GM20431 (cell line): ENCODE measurements around the gene PCDHGC3.
"Not testable (repeated sequence)": the region's sequence is repeated elsewhere in the genome, so short reads cannot be mapped to it uniquely, and the experiment has no call there.

Experiments used
- in situ Hi-C: fragments of 300-500 bp; cut with MseI, MboI; formaldehyde crosslinking; loops from one replicate; pipeline ENCODE4 v1.15.0; 2020; ENCODE audit warnings: low sequenced_read_pairs; ENCODE audit not compliant: unreplicated experiment

Gene PCDHGC3

DNA sequence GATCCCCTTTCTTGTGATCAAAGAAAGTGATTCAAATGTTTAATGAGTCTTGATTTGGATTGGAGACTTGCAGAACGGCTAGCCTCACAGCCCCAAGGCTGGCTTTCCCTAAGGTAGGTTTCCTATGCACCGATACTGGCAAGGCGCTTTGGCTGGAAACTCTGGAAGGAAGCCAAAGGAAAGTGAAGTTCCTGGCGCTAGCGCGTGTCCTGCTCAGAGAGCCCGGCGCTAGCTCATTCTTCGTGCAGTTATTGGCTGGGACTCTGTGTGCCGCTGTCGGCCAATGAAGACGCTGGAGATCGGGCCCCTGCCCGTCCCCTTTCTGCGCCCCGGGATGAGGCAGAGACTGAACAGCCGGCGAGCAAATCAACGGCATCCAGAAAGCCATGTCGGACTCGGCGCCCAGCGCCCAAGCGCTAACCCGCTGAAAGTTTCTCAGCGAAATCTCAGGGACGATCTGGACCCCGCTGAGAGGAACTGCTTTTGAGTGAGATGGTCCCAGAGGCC is at the start of gene PCDHGC3:
Gene PCDHGC3 (plus strand): TSS at position 342 of the 507 bp plus-strand sequence. CDS start 151 bp downstream, at position 493.
- in situ Hi-C loops: no loop called here

GRCh38 chr5:141427783-141428426 is 47.9 kb upstream of the PCDHGC3 start:
- in situ Hi-C loops: loop anchor here (10.0 kb wide), 1 partner anchor 117 kb away; no protein-coding TSS in a partner anchor

DNA sequence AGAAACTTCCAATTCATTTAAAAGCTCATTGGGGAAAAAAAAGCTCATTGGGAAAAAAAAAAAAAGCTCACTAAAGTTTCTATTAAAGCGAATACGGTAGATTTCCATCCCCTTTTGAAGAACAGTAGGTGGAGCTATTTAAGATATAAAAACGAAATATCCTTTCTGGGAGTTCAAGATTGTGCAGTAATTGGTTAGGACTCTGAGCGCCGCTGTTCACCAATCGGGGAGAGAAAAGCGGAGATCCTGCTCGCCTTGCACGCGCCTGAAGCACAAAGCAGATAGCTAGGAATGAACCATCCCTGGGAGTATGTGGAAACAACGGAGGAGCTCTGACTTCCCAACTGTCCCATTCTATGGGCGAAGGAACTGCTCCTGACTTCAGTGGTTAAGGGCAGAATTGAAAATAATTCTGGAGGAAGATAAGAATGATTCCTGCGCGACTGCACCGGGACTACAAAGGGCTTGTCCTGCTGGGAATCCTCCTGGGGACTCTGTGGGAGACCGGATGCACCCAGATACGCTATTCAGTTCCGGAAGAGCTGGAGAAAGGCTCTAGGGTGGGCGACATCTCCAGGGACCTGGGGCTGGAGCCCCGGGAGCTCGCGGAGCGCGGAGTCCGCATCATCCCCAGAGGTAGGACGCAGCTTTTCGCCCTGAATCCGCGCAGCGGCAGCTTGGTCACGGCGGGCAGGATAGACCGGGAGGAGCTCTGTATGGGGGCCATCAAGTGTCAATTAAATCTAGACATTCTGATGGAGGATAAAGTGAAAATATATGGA is 45.2 kb upstream of the PCDHGC3 start, which contains the start of gene PCDHGA12:
Gene PCDHGA12 (plus strand): TSS at position 176 of the 782 bp plus-strand sequence. CDS start 253 bp downstream, at position 429.
- in situ Hi-C loops: no loop called here

DNA sequence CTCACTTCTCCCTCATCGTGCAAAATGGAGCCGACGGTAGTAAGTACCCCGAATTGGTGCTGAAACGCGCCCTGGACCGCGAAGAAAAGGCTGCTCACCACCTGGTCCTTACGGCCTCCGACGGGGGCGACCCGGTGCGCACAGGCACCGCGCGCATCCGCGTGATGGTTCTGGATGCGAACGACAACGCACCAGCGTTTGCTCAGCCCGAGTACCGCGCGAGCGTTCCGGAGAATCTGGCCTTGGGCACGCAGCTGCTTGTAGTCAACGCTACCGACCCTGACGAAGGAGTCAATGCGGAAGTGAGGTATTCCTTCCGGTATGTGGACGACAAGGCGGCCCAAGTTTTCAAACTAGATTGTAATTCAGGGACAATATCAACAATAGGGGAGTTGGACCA is 44.5 kb upstream of the PCDHGC3 start:
- in situ Hi-C loops: no loop called here

DNA sequence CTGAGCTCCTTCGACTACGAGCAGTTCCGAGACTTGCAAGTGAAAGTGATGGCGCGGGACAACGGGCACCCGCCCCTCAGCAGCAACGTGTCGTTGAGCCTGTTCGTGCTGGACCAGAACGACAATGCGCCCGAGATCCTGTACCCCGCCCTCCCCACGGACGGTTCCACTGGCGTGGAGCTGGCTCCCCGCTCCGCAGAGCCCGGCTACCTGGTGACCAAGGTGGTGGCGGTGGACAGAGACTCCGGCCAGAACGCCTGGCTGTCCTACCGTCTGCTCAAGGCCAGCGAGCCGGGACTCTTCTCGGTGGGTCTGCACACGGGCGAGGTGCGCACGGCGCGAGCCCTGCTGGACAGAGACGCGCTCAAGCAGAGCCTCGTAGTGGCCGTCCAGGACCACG is 43.5 kb upstream of the PCDHGC3 start:
- in situ Hi-C loops: not testable (repeated sequence)

GRCh38 chr5:141432726-141433125 is 43.0 kb upstream of the PCDHGC3 start:
- in situ Hi-C loops: not testable (repeated sequence)

- in situ Hi-C loops: no loop called here
Measured at GRCh38 chr5:141434006-141434405, 41.8 kb upstream of the PCDHGC3 start.

- in situ Hi-C loops: no loop called here
Measured at GRCh38 chr5:141437221-141437620, 38.5 kb upstream of the PCDHGC3 start.

GRCh38 chr5:141439411-141440141 is 36.2 kb upstream of the PCDHGC3 start:
- in situ Hi-C loops: no loop called here

DNA sequence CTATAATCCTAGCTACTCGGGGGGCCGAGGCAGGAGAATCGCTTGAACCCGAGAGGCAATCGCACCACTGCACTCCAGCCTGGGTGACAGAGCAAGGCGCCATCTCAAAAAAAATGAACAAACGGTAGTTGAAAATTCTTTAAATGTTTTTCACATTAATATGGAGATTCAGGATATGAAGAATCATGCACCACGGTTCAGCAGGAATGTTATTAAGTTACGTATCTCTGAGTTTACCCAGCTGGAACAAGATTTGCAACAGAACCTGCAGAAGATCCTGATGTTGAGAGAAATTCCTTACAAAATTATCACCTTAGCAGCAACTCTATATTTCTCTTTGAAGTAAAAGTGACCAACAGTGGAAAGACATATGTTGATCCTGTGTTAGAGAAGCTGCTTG is 35.4 kb upstream of the PCDHGC3 start:
- in situ Hi-C loops: no loop called here

- in situ Hi-C loops: no loop called here
Measured at GRCh38 chr5:141441571-141442170, 34.1 kb upstream of the PCDHGC3 start.

GRCh38 chr5:141465351-141465750 is 10.4 kb upstream of the PCDHGC3 start:
- in situ Hi-C loops: no loop called here

DNA sequence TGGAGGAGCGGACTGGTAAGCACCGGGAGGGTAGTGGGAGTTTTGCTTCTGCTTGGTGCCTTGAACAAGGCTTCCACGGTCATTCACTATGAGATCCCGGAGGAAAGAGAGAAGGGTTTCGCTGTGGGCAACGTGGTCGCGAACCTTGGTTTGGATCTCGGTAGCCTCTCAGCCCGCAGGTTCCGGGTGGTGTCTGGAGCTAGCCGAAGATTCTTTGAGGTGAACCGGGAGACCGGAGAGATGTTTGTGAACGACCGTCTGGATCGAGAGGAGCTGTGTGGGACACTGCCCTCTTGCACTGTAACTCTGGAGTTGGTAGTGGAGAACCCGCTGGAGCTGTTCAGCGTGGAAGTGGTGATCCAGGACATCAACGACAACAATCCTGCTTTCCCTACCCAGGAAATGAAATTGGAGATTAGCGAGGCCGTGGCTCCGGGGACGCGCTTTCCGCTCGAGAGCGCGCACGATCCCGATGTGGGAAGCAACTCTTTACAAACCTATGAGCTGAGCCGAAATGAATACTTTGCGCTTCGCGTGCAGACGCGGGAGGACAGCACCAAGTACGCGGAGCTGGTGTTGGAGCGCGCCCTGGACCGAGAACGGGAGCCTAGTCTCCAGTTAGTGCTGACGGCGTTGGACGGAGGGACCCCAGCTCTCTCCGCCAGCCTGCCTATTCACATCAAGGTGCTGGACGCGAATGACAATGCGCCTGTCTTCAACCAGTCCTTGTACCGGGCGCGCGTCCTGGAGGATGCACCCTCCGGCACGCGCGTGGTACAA is 556 bp downstream of the PCDHGC3 start:
- in situ Hi-C loops: no loop called here

DNA sequence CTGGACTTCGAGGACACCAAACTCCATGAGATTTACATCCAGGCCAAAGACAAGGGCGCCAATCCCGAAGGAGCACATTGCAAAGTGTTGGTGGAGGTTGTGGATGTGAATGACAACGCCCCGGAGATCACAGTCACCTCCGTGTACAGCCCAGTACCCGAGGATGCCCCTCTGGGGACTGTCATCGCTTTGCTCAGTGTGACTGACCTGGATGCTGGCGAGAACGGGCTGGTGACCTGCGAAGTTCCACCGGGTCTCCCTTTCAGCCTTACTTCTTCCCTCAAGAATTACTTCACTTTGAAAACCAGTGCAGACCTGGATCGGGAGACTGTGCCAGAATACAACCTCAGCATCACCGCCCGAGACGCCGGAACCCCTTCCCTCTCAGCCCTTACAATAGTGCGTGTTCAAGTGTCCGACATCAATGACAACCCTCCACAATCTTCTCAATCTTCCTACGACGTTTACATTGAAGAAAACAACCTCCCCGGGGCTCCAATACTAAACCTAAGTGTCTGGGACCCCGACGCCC is 1.3 kb downstream of the PCDHGC3 start:
- in situ Hi-C loops: no loop called here

- in situ Hi-C loops: no loop called here
Measured at GRCh38 chr5:141477815-141478214, 2.0 kb downstream of the PCDHGC3 start.

- in situ Hi-C loops: no loop called here
Measured at GRCh38 chr5:141478321-141478945, 2.7 kb downstream of the PCDHGC3 start.

- in situ Hi-C loops: no loop called here
Measured at GRCh38 chr5:141479776-141480175, 4.0 kb downstream of the PCDHGC3 start.

GRCh38 chr5:141483902-141484301 is 8.1 kb downstream of the PCDHGC3 start:
- in situ Hi-C loops: no loop called here

DNA sequence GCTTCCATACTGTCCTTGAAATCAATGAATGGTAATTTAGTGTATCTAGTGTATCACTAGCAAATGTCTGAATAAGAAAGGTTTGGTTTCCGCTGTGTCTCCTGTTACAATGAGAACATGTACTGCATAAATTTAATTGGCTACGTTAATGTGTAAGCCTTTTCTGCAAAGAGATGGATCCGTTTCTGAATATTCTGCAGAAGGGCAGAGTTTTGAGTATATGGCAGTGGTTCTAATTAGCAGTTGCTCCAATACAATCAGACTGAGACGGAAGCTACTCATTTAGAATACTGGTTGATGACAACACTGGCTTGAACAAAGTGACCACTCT is 8.5 kb downstream of the PCDHGC3 start:
- in situ Hi-C loops: no loop called here
